Ammon's horn (tissue), 1 donor: ENCODE data around the gene SYTL5.
"Not testable (repeated sequence)": the region's sequence is repeated elsewhere in the genome, so short reads cannot be mapped to it uniquely, and the experiment has no call there.

ENCODE experiments used
- DNase-seq: peaks from one replicate; pipeline ENCODE4 v3.0.0-alpha.2; 2016; ENCODE audit warnings: low spot score

SYTL5 gene

DNA sequence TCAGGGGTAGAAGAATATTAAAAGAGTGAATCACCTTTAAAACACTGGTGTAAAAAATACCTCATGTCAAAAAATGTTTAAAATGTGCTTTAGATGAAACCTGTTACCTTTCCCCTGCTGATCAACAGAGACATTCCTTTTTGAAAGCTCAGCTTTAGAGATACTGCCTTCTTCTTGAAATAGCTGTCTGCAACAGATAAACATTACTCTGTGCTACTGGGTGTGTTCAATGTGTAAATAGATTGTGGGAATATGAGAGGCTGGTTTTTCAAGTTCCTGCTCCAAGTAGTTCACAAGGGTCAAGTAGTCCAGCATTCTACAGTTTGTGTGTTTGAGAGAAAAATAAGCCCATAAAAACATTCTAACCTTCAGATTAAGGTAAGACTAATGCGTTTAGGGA, at the start of gene SYTL5:
TSS of gene SYTL5 (plus strand) at position 263 of the 400 bp plus-strand sequence. CDS start 27,337 bp downstream, outside the sequence.
- DNase-seq: no peak

DNA sequence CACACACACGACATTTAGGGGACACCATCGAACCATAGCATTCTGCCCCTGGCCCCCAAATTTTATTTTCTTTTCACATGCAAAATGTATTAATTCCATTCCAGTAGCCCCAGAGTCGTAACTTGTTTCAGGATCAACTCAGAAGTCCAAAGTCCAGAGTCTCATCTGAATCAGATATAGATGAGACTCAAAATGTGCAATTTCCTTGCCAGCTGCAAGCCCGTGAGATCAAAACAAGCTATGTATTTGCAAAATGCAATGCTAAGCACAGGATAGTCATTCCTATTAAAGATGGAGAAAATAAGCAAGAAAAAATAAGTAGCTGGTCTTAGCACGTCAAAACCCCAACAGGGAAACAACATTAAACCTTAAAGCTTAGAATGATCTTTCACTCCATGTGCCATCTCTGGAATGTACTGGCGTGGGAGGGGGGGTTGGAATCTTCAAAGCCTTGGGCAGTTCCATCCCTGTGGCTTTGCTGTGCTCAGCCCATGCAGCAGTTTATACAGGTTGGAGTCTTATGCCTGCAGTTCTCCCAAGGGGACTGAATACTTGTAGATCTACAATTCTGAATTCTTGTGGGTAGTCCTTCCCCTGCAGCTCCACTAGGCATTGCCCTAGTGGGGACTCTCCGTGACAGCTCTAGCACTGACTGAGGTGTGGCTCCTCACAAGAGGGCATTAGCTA, 47.7 kb upstream of the SYTL5 start:
- DNase-seq: no peak

DNA sequence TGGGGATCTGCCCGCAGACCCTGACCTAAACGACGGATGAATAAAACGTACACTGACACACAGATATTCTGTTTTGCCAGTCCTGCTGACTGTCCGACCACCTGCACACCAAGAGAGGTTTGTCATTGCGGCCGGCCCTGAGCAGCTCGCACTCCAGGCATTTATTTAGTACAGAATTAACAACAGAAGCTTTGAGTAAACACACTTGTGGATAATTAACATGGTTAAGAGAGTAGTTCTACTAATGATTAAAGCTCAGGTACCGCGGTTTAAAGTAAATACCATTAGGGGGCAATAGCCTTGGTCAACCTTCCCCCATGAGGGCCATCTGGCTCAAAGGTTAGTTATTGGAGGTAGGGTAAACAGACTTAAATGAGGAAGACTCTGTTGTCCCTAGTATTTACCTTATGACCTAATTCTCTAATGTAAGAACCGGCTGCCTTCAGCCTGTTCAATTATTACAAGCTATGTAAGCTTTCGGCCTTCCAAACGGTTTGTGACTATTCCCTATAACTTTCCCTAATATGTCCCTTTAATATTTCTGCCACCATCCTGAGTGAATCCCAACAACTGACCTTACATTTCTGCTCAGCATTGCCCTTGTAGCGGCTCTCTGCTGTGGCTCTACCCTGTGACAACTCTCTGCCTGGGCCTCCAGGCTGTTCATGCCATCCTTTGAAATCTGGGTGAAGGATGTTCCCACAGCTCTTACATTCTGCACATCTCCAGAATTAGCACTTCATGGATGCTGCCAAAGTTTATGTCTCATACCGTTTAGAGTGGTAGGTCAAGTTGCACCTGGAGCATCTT, 46.9 kb upstream of the SYTL5 start:
- DNase-seq: no peak

DNA sequence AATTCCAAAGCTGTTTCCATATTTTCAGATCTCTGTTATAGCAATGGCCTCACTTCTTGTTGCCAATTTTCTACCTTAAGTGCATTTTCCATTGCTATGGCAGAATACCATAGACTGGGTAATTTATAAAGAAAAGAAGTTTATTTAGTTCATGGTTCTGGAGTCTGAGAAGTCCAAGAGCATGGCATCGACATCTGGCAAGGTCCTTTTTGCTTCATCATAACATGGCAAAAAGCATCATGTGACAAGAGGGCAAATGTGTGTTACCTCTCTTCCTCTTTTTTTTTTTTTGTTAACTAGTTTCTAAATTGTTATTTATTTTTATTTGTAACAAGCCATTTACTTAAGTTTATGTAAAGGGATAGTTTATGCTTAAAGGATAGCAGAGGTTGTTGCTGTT, 45.2 kb upstream of the SYTL5 start:
- DNase-seq: no peak

DNA sequence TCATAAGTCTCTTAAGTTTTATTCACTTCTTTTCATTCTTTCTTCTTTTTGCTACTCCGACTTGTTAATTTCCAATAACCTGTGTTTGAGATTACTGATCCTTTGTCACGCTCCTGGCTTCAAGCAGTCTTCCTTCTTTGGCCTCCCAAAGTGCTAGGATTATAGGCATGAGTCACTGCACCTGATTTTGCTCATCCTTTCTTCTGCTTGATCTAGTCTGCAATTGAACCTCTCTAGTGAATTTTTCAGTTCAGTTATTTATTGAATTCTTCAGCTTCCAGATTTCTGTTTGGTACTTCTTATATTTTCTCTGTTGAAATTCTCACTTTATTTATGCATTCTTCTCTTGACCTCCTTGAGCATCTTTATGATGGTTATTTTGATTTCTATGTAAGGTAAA, 38.6 kb upstream of the SYTL5 start:
- DNase-seq: no peak

DNA sequence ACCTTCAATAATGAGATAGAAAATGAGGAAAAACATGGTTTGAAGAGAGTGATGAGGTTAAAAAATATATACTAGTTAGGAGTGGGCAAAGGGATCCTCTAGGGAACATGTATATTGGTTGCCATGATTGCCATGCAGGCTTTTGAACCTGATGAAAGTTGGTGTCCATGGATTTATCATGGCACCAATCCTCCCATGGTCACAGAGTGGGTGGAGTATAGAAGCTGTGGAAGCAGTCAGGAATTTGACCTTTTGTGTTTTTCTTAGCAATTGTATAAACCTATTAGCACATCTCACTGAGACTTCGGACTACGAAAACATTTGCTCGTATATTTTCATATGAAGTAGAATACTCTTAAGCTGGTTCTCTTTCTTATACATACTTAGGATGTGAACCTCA, 30.9 kb upstream of the SYTL5 start:
- no peak for DNase-seq

DNA sequence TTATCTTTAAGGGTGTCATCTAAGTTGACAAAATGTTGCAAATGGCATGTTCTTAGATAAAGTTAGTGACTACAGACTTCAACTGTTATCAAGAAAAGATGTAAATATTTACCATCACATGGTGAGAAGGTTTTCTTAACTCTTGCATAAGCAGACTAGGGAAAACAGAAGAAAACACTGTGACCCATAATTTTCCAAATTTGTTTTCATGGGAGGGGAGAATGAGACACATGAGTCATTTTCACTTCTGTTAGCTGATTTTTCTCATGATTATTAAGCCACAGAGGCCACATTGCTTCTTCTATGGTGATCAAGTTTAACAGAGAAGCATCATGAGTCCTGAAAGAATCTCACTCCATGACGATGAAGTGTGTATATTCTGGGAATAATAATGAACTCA, 30.2 kb upstream of the SYTL5 start:
- DNase-seq: no peak

DNA sequence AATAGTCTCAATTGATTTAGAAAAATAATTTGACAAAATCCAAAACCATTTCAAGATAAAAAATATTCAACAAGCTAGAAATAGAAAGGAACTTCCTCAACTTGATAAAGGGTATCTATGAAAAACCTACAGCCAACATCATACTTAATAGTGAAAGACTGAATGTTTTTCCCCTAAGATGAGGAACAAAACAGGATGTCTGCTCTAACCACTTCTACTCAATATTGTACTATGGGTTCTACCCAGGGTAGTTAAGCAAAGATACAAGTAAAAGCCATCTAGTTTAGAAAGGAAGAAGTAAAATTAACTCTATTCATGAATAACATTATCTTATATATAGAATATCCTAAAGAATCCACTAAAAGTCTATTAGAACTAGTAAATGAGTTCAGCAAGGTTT, 21.5 kb upstream of the SYTL5 start:
- no peak for DNase-seq

DNA sequence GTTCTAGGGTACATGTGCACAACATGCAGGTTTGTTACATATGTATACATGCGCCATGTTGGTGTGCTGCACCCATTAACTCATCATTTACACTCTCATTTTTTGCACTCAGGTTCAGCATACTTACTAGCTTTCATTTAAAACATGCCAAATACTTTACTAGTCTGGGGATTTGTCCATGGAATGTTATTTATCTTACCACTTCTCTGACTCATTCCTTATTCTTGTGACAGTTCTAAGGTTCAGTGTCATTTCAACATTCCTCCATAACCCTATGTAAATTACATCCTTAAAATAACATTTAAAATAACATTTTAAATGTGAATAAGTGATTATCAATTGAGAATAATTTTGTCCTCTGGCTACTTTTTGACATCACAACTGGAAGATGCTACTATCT, 19.5 kb upstream of the SYTL5 start:
- no peak for DNase-seq

DNA sequence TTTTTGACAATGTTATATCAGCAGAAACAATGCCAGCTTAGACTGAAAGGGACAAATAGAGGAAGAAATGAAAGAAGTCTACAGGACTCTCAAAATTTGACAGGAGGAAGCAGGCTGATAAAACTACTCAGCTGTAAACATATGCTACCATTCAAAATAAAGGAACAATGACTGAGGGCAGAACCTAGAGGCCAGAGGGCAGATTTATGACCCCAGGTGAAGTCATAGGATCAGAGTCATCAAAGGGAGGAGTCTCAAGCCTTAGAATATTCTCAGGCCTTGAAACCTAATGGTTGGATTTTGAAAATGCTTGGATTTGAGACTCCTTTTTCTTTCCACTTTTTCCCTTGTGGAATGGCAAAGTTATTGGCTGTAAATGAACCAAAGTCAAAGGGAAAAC, 17.0 kb upstream of the SYTL5 start:
- DNase-seq: no peak

DNA sequence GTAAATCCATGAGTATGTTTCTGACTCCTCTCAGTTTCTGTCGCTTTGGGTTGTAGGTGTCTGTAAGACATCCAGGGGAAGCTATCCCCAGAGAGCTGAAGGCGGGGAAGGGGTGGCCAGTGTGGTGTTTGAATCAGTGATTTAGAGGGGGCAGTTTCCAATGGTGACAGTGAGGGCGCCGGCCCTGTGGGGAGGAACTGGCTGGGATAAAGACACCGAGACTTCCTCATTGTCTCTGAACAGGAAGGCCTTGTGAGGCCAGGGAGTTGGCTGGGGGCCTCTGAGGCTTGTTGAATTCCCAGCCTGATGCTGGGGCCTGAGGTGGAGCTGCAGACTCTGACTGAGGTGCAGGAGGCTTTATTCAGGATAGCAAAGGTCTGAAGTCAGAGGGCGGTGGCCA, 15.1 kb upstream of the SYTL5 start:
- not testable (repeated sequence) for DNase-seq

DNA sequence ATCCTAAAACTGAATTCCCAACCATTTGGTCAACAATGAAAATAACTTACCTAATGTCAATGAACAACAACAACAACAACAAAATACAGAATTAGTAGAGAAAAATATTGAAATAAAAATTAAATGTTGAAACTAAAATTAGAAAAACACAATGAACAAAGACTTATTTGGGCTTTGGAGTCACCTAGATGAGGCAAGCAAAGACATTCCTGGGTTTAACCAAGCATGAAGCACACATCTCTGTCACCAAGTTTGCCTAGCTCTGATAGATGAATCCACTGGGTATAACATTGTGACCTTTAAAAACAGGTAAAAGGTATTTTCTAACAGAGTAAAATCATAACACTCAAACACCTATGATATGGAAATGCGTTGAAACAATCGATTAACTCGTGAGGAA, 13.2 kb upstream of the SYTL5 start:
- DNase-seq: no peak

DNA sequence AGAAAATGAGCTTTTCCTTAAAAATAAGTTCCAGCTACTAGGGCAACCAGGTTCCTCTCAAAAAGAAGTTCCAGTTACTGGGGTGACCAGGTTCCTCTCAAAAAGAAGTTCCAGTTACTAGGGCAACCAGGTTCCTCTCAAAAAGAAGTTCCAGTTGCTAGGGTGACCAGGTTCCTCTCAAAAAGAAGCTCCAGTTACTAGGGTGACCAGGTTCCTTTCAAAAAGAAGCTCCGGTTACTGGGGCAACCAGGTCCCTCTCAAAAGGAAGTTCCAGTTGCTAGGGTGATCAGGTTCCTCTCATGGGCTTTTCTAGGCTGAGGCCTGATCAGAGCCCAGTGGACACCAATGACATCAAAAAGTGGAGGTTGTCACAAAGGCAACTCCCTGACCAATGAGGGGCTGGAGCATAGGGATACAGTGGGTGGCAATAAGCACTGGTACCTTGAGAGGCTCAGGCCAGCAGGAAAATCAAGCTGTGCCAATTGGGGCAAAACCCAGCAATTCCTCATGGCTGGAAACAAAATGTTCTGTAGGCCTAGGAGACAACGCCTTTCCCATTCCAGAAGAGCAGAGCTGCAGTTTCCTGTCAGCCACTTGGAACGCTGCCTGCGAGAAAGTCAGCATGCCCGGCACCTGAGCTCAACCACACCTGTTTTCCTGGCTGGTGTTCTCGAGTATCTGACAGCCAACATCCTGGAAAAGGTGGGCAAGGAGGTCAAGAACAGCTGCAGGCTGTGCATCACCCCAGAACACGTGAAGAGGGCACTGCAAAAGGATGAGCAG, 12.3 kb upstream of the SYTL5 start:
- DNase-seq: no peak

DNA sequence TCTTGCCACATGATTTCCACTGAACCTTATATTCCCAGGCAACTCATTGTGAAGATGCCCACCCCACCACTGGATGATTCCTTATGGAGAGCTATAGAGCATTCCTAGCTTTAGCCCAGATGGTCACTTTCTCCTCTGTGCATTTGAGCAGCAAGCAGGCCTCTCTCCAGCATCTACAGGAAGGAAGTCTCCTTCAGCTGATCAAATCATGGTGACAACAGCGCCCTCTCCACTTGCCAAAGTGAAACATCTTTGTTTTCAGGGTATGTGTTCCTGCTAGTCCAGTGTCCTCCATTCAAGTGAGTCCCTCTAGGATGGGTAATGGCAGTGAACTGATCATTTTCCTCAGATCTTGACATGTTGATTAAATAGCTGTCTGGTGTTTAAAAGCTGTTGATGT, 10.9 kb upstream of the SYTL5 start:
- DNase-seq: no peak

DNA sequence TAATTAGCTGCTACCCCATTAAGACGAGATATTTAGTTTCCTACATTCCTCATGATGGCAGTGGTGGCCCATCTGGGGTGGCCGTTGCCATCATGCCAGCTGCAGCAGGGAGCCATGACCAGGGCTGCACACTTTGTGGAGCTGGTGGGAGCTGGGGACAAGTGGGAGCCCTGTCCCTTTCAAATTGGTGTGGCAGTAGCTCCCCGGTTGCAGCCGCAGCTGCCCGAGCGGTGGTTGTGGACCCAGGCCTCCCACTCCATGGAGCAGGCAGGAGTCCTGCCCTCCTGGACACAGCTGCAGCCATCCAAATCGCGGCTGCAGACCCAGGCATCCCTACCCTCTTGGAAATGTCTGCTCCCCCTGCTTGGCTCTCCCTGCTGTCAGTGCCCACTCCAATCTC, 9.3 kb upstream of the SYTL5 start:
- no peak for DNase-seq

DNA sequence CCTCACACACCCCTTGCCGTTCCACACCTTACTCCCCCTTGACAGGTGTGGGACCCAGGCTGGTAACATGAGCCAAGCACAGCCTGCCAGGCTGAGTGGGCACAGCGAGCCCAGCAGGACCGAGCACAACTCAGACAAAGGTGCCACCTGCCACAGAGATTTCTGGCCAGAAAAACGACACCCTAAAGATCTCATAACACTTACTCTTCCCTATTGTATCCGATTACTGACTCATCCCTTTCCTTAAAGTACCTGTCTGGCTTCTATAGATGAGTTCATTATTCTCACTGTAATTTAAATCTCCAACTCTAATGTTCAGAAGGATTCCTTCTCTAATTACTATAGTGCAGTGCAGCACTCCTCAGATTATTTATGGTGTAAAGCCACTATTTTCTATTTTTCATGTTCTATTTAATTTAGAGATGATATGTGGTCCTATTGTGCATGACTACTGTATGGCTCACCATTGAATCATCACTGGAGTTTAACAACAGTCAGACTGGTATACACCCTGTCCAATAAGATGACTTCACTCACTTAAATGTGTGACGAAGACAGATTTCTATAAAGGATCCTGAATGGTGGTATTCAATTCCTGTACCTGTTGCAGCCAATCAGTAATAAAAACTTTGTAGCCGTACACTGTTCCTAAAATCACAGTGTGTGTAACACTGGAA, 7.6 kb upstream of the SYTL5 start:
- DNase-seq: no peak

DNA sequence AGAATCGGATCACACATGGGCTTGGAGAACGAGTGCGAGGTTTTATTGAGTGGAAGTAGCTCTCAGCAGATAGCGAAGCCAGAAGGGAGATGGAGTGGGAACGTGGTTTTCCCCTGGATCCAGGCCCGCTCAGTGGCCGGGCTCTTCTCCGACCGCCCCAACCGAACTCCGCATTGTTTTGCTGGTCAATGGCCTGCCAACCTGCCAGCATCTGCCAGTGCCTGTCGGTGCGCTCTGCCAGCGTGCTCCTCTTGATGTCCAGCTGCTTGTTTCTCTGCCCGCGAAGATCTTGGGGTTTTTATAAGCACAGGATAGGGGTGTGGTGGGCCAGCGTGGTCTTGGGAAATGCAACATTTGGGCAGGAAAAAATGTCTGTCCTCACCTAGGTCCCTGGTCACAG, 5.6 kb upstream of the SYTL5 start:
- DNase-seq: no peak

DNA sequence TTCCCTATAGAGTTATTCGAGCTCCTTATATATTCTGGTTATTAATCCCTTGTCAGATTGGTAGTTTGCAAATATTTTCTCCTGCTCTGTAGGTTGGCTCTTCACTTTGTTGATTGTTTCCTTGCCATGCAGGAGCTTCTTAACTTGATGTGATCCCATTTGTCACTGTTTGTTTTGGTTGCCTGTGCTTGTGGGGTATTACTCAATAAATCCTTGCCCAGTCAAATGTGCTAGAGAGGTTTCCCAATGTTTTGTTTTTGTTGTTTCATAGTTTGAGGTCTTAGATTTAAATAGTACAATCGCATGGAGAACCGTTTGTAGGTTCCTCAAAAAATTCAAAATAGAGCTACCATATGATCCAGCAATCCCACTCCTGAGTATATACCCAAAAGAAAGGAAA, 2.3 kb upstream of the SYTL5 start:
- no peak for DNase-seq

DNA sequence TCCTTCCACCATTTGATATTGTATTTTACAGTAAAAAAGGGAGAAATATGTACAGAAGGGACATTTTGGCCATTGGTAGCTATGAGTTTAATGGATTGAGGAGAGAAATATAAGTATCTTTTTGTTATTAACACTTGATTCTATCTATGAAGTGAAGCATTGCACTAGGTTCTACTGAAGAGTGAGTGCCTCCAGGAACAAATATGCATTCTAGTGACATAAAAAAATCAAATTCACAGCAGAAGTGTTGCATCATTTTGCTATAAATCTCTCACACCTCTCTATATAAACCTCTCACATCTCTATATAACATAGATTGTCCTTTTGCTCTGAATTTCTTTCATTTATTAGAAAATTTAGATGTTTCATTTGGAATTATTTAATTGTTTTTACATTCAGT, 425 bp downstream of the SYTL5 start:
- no peak for DNase-seq

DNA sequence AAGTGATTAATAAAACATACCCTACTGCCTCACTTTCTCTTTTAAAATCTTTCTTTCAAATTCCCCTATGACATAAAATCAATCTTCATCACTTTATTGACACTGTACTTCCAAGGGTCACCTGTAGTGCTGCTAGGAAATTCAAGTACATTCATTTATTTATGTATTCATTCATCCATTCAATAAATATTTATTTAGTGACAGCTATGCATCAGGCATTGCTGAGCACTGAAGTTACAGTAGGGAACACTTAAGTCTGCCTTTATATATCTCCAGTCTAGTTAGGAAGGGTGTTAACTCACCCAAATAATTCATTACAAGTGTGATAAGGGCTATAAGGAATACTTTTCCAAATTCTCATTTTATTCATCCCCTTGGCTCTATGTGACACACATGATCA, 2.3 kb downstream of the SYTL5 start:
- no peak for DNase-seq

DNA sequence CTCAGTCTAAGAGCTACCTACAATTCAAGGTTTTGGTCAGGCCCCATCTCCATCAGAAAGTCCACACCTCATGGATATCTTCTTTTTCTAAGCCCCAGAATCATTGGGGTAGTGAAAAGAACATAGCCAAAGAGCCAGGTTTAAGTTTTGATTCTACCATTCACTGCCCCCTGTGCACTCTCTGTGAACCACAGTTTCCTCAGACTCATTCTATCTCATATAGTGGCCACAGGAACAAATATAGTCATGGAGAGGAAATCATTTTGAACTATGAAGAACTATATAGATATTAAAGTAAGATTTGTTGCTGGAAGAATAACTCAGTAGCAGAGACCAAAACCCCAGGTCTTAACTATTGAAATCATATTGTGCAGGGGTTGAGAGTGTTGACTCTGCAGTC, 3.3 kb downstream of the SYTL5 start:
- DNase-seq: no peak

DNA sequence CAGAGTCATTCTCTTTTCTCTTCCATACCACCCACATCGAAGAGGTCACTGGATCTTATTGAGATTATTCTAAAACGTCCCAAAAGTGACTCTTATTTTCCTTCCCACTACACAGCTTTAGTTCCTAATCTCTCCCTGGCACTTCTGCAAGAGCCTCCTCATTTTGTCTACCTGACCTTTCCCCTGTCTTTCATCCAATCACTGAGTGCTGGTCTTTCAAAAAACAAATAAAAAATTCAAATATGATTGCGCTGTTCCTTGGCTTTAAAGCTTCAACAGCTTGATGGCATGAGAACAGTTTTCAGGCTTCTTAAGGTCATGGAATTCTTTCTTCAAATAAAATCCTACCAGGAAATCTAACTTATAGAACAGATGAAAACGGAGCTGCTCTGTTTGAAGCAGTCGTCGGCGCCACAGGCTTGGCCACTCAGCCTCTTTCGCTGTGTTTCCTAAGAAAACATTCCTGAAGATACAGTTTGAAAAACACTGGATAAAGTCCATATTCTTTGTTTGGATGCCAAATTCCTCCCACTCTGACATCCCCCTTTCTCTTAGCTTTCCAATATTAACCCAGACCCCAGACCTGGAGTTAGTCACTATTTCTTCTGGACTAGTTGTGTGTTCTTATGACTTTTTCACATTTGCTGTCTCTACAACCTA, 12.5 kb downstream of the SYTL5 start:
- no peak for DNase-seq
